ENCODE data around the gene DCLK2. TPM values are rescaled to one million over a fixed set of nuclear protein-coding genes. Genes with fewer than 3 reads are reported as not detected.

DCLK2 gene
- total RNA-seq, 2 donors from 2014 or later: 0.20 to 0.42 TPM

DNA sequence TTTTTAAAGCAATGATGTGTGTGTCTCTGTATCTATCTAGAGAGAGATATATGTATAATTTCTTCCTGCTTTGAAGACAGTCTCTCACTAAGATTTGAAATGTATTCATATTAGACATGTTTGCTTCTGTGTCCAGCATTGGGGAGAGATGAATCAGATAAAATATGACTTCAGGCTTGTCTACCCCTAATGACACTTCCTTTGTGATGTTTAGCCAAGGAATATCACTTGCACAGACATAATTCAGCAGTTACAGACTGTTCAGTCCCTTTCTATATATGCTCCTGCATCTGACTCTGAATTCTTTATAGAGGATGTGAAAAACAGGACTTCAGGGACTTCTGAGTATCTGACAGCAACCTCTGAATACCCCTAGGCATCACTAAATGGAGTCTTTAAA, 158.4 kb downstream of the DCLK2 start:
- H3K27ac ChIP-seq (ENCODE audit: low read depth, low read length): peak overlapping the region; percentile 88
- no peak overlapping the region for H3K4me3 Mint-ChIP-seq
- no peaks in the 10 kb centered on the region for H3K4me1 ChIP-seq (ENCODE audit: control insufficient read depth, insufficient read depth, low read length)
- no peaks in the 10 kb centered on the region for H3K9me3 ChIP-seq (ENCODE audit: control insufficient read depth, low read length)
- no peak overlapping the region for H3K27ac Mint-ChIP-seq
- no peak for DNase-seq
- H3K36me3 Mint-ChIP-seq (ENCODE audit: low read depth): no peaks in the 10 kb centered on the region
- H3K36me3 ChIP-seq (ENCODE audit: control insufficient read depth, insufficient read depth, low read length): no peaks in the 10 kb centered on the region
- TF ChIP-seq, protein P1, sequence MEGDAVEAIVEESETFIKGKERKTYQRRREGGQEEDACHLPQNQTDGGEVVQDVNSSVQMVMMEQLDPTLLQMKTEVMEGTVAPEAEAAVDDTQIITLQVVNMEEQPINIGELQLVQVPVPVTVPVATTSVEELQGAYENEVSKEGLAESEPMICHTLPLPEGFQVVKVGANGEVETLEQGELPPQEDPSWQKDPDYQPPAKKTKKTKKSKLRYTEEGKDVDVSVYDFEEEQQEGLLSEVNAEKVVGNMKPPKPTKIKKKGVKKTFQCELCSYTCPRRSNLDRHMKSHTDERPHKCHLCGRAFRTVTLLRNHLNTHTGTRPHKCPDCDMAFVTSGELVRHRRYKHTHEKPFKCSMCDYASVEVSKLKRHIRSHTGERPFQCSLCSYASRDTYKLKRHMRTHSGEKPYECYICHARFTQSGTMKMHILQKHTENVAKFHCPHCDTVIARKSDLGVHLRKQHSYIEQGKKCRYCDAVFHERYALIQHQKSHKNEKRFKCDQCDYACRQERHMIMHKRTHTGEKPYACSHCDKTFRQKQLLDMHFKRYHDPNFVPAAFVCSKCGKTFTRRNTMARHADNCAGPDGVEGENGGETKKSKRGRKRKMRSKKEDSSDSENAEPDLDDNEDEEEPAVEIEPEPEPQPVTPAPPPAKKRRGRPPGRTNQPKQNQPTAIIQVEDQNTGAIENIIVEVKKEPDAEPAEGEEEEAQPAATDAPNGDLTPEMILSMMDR (conservative IDR thresholded peaks at IDR 0.05): no peak
- H3K27me3 ChIP-seq (ENCODE audit: control insufficient read depth, insufficient read depth, low read length, poor library complexity, severe bottlenecking): no peaks in the 10 kb centered on the region
- no peak overlapping the region for H3K4me3 ChIP-seq (ENCODE audit: low read length)
- H3K9me3 Mint-ChIP-seq: no peaks in the 10 kb centered on the region
- no peaks in the 10 kb centered on the region for H3K4me1 Mint-ChIP-seq
- H3K9ac ChIP-seq (ENCODE audit: extremely low read depth, low read length, poor library complexity, severe bottlenecking): no peak overlapping the region
- H3K27me3 Mint-ChIP-seq (ENCODE audit: insufficient read depth): no peaks in the 10 kb centered on the region

DNA sequence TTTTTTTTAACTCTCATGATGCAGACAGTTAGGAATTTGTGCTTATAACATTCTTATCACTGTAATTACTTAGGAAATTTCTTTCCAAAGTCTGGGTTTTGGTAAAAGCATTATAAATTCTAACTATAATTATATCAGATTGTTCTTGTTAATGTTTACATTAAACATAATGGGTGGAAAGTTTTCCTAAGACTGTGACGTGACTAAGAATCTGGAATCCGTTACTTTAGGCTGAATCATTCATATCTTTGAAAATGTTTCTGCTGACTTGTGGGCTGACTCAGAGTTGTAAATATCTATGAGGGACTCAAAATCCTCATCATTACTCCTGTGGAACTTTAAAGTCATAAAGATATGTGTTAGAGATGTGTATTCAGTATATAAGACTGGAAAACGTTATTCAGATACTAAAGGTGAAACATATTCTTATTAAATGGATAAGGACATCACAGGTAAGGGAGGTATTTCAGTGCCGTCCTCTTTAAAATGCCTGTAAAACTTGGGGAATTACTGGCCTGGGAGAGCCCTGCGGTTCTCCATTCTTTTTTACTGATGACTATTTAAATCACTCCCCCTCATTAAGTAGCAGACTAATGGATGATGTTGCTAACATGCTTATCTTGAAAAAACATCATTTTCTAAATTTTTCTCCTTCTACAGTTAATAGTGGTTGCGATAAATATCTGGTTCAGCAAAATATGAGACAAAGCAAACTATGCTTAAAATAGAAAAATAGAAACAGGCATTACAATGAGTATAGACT, 159.0 kb downstream of the DCLK2 start:
- H3K9me3 Mint-ChIP-seq: no peaks in the 10 kb centered on the region
- Histone ChIP-seq H3K36me3 (ENCODE audit: control insufficient read depth, insufficient read depth, low read length) (no peaks in the 10 kb centered on the region), H3K4me1 (ENCODE audit: control insufficient read depth, insufficient read depth, low read length) (no peaks in the 10 kb centered on the region), H3K27ac (ENCODE audit: low read depth, low read length) (no peak overlapping the region), H3K27me3 (ENCODE audit: control insufficient read depth, insufficient read depth, low read length, poor library complexity, severe bottlenecking) (no peaks in the 10 kb centered on the region), H3K9me3 (ENCODE audit: control insufficient read depth, low read length) (no peaks in the 10 kb centered on the region), H3K4me3 (ENCODE audit: low read length) (no peak overlapping the region), H3K9ac (ENCODE audit: extremely low read depth, low read length, poor library complexity, severe bottlenecking) (no peak overlapping the region)
- H3K4me1 Mint-ChIP-seq: no peaks in the 10 kb centered on the region
- H3K36me3 Mint-ChIP-seq (ENCODE audit: low read depth): no peaks in the 10 kb centered on the region
- H3K27me3 Mint-ChIP-seq (ENCODE audit: insufficient read depth): no peaks in the 10 kb centered on the region
- no peak overlapping the region for H3K4me3 Mint-ChIP-seq
- DNase-seq: no peak
- WGBS, 2 experiments (ENCODE audit: insufficient coverage in 1 of 2, insufficient read length in 1 of 2): 88 to 100% methylated on average over 2 to 6 of the region's 6 CpGs
- TF ChIP-seq, protein P1 (conservative IDR thresholded peaks at IDR 0.05): no peak
- H3K27ac Mint-ChIP-seq: no peak overlapping the region

DNA sequence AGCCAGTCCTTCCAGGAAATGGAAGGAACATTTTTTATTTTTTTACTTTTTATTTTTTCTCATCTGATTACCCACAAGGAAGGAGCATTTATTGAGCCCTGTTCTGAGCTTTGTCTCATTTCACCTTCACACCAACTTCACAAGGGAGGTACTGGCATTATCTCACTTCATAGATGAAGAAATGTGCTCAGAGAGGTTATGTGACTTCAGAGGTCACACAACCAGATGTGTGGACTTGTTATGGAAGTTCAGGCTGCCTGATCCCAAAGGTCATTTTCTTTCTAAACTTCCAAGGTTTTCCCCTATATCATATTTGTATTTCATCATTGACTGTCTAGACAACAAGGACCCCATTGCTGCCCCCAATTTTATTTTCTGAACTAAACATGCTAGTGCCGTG, 160.3 kb downstream of the DCLK2 start:
- Mint-ChIP-seq H3K27ac (no peak overlapping the region), H3K27me3 (ENCODE audit: insufficient read depth) (no peaks in the 10 kb centered on the region)
- WGBS, 2 experiments (ENCODE audit: insufficient coverage in 1 of 2, insufficient read length in 1 of 2): 86 to 100% methylated on average over 1 of the region's 1 CpG

More for the DNA sequence above, 160.3 kb downstream of the DCLK2 start:
- Histone ChIP-seq H3K27ac (ENCODE audit: low read depth, low read length) (no peak overlapping the region), H3K9me3 (ENCODE audit: control insufficient read depth, low read length) (no peaks in the 10 kb centered on the region), H3K9ac (ENCODE audit: extremely low read depth, low read length, poor library complexity, severe bottlenecking) (no peak overlapping the region), H3K4me3 (ENCODE audit: low read length) (no peak overlapping the region), H3K27me3 (ENCODE audit: control insufficient read depth, insufficient read depth, low read length, poor library complexity, severe bottlenecking) (no peaks in the 10 kb centered on the region), H3K4me1 (ENCODE audit: control insufficient read depth, insufficient read depth, low read length) (no peaks in the 10 kb centered on the region), H3K36me3 (ENCODE audit: control insufficient read depth, insufficient read depth, low read length) (no peaks in the 10 kb centered on the region)
- no peaks in the 10 kb centered on the region for H3K36me3 Mint-ChIP-seq (ENCODE audit: low read depth)
- peaks cover 1% of the 10 kb centered on the region for H3K4me1 Mint-ChIP-seq
- no peaks in the 10 kb centered on the region for H3K9me3 Mint-ChIP-seq
- no peak for DNase-seq
- TF ChIP-seq, protein P1 (conservative IDR thresholded peaks at IDR 0.05): no peak
- no peak overlapping the region for H3K4me3 Mint-ChIP-seq

Data from endodermal cell (in vitro differentiated cells).